Measurements from ENCODE around the gene PRKG2.
"Not testable (repeated sequence)": the region's sequence is repeated elsewhere in the genome, so short reads cannot be mapped to it uniquely, and the experiment has no call there.

PRKG2 gene

DNA sequence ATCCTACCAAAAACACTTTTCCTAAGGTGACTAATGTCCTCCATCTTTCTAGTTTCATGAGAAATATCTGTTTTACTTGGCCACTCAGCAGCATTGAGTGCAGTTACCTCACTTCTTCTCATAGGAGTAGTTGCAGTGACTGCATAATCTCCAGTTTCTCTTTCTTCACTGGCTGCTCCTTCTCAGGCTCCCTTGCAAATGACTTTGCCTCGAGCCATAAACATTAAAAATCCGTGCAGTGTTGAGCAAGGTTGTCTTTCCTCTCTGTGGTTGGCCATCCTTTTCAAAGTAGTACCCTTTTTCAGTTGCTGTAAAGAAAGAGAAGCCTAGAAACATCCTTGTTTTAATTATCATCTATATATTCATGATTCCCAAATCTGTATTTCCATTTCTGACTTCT is 10.2 kb upstream of the PRKG2 start:
- H3K27ac ChIP-seq = no peak overlapping the region
- TF ChIP-seq ZFX (IDR thresholded peaks at IDR 0.05; ENCODE audit: borderline replicate concordance) = no peak
- TF ChIP-seq, protein P1, sequence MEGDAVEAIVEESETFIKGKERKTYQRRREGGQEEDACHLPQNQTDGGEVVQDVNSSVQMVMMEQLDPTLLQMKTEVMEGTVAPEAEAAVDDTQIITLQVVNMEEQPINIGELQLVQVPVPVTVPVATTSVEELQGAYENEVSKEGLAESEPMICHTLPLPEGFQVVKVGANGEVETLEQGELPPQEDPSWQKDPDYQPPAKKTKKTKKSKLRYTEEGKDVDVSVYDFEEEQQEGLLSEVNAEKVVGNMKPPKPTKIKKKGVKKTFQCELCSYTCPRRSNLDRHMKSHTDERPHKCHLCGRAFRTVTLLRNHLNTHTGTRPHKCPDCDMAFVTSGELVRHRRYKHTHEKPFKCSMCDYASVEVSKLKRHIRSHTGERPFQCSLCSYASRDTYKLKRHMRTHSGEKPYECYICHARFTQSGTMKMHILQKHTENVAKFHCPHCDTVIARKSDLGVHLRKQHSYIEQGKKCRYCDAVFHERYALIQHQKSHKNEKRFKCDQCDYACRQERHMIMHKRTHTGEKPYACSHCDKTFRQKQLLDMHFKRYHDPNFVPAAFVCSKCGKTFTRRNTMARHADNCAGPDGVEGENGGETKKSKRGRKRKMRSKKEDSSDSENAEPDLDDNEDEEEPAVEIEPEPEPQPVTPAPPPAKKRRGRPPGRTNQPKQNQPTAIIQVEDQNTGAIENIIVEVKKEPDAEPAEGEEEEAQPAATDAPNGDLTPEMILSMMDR (IDR thresholded peaks at IDR 0.05) = no peak

DNA sequence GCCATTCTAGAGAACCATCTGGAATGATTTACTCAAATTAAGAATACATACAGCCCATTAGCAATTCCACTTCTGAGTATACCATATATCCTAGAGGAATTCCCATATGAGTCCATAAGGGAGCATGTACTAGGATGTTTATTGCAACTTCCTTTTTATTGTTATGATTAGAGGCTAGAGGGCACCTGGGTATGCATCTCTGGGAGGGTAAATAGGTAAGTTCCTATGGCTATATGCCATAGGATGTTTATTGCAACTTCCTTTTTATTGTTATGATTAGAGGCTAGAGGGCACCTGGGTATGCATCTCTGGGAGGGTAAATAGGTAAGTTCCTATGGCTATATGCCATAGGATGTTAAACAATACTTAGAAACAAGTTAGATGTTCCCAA is 7.1 kb upstream of the PRKG2 start:
- H3K27ac ChIP-seq = not testable (repeated sequence)

DNA sequence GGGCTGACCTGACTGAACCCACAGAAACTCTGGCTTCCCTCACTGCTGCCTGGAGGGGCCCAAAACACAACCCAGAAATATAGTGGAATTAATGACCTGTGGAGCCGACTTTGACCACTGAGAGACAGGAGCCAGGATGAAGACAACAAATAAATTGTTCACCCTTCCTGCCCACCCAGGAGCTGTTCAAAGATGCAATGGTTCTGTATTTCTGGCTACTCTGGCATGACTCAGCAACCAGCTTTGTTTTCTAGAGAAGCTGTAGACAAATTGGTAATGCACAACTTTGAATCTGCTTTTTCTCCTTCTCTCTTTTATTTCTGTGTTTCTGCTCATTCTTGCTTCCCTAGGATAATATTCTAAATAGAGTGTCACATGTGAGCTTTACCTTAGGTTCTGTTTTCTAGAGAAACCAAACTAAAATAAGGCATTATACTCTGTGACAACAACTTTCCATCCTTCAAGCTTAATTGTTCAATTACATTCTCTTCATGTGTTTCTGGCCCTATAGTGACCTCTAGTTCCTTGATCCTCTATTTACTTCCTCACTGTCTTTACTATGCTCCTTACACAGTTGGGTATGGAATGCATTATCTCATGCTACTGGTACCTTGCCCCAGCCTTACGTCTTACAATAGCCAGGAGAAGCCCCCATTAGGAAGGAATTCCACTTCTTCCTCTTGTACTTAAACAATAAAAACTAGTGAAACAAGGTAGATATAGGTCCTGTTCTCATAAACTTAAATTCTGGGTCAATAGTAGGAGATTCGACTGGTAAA is 6.5 kb upstream of the PRKG2 start:
- no peak overlapping the region for H3K27ac ChIP-seq
- no peak for TF ChIP-seq ZFX (IDR thresholded peaks at IDR 0.05; ENCODE audit: borderline replicate concordance)
- TF ChIP-seq, protein P1 (IDR thresholded peaks at IDR 0.05) = no peak

DNA sequence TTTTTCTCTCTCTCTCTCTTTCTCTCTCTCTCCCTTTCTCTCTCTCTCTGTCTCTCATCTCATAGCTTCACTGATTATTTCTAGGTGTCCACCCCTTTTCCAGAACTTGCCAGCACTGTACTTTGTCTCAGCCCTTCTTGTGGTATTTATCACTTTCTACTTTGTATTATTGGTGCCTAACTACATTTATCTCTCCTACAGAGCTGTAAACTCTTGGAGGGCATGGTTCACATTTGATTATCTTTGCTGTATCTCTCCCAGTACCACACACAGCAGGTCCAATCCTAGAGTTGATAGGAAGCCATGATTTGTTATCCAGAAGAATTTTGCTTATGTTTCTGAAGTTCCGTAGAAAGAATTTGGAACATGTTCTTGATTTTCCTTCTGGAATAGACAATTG is 5.2 kb upstream of the PRKG2 start:
- no peak overlapping the region for H3K27ac ChIP-seq
- TF ChIP-seq, protein P1 (IDR thresholded peaks at IDR 0.05) = no peak
- no peak for TF ChIP-seq ZFX (IDR thresholded peaks at IDR 0.05; ENCODE audit: borderline replicate concordance)

DNA sequence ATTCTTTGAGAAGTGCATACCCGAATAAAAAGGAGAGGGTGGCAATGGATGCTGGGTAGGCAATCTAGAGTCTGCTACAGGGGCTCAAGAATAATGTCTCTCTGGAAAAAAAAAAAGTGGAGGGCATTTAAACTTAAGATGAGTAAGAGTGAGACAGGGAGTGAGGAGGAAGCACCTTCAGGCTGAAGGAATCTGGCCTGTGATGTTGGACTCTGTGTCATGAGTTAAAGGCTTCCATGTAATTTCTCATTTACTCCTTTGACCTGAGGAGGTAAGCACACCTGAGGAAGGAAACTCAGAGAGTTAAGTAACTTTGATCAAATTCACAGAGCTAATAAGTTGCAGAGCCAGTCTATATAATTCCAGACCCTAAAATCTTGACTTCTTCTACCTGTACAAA is 3.2 kb upstream of the PRKG2 start:
- no peak overlapping the region for H3K27ac ChIP-seq
- TF ChIP-seq, protein P1 (IDR thresholded peaks at IDR 0.05) = no peak
- no peak for TF ChIP-seq ZFX (IDR thresholded peaks at IDR 0.05; ENCODE audit: borderline replicate concordance)

DNA sequence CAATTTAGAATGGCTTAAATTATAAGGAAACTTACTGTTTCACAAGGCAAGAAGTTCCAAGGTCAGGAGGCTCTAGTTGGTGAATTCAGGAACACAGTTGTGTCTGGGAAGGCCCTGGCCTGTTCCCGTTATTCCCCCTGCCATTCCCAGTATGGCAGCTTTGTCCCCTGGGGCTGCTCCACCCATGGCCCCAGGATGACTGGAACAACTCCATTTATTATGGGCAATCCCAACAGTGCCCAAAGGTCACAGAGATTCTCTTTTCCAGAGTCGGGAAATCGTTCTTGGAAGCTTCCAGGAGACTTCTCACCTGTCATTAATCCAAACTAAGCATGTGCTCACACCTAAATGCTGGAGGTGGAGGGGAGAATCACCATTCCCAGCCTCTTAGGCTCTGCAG is 2.8 kb upstream of the PRKG2 start:
- TF ChIP-seq ZFX (IDR thresholded peaks at IDR 0.05; ENCODE audit: borderline replicate concordance) = no peak
- TF ChIP-seq, protein P1 (IDR thresholded peaks at IDR 0.05) = no peak
- H3K27ac ChIP-seq = no peak overlapping the region

DNA sequence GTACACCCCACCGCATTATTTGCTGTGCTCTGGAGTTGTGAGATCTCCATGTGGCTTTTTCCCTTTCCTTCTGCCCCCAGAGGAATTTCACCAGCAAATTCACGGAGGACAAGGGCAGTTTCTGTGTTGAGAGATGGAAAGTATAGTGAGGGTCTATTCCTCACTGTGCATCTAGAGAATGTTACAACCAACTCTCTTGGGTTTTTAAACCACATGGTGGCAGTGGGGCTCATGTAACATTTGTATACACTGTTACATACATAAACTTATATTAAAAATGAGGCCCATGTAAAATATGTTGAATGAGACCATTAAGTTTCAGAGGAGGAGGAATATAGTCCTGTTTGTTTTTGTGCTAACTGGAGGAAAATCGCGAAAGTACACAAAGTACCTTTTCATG is 909 bp upstream of the PRKG2 start:
- H3K27ac ChIP-seq = no peak overlapping the region
- TF ChIP-seq, protein P1 (IDR thresholded peaks at IDR 0.05) = no peak
- no peak for TF ChIP-seq ZFX (IDR thresholded peaks at IDR 0.05; ENCODE audit: borderline replicate concordance)

All from 22Rv1 (cell line).